Liver (tissue), 9 donors: ENCODE data around the gene TMEM184A. TPM values are rescaled to one million over a fixed set of nuclear protein-coding genes. Genes with fewer than 3 reads are reported as not detected.

Experiments used
- DNase-seq: peaks from one replicate; pipeline ENCODE4 v3.0.0-alpha.2; 2017; ENCODE audit warnings: low spot score
- H3K27ac ChIP-seq, 2 donors: one replicate each; pipeline ENCODE4 v1.7.0; 2013; ENCODE audit warnings: inconsistent platforms in 2 of 2, low read length in 2 of 2, control low read depth in 1 of 2, low read depth in 1 of 2, mild to moderate bottlenecking in 1 of 2
- H3K27me3 ChIP-seq, 4 donors: one replicate each; pipeline versions ENCODE4 v1.6.1 to v1.7.0; 2013; ENCODE audit warnings: low read length in 3 of 4, inconsistent platforms in 1 of 4, mild to moderate bottlenecking in 1 of 4, moderate library complexity in 1 of 4; ENCODE audit not compliant: control insufficient read depth in 4 of 4, insufficient read depth in 4 of 4
- H3K36me3 ChIP-seq, 4 donors: one replicate each; pipeline versions ENCODE4 v1.6.1 to v1.7.0; 2013; ENCODE audit warnings: low read length in 3 of 4, mild to moderate bottlenecking in 3 of 4, low read depth in 1 of 4, moderate library complexity in 1 of 4; ENCODE audit not compliant: control insufficient read depth in 4 of 4, insufficient read depth in 3 of 4
- H3K4me1 ChIP-seq, 4 donors: one replicate each; pipeline versions ENCODE4 v1.6.1 to v1.7.0; 2013; ENCODE audit warnings: low read length in 3 of 4, mild to moderate bottlenecking in 3 of 4, moderate library complexity in 1 of 4; ENCODE audit not compliant: control insufficient read depth in 4 of 4, insufficient read depth in 4 of 4
- H3K4me3 ChIP-seq, 3 donors: one replicate each; pipeline versions ENCODE4 v1.6.1 to v1.7.0; 2013; ENCODE audit warnings: low read length in 3 of 3, control low read depth in 1 of 3, low read depth in 1 of 3, mild to moderate bottlenecking in 1 of 3
- H3K9ac ChIP-seq, 2 donors: one replicate each; pipeline ENCODE4 v1.7.0; 2013; ENCODE audit warnings: low read length in 2 of 2, mild to moderate bottlenecking in 2 of 2, moderate library complexity in 2 of 2, control low read depth in 1 of 2, low read depth in 1 of 2
- H3K9me3 ChIP-seq, 4 donors: one replicate each; pipeline versions ENCODE4 v1.6.1 to v1.7.0; 2013; ENCODE audit warnings: low read length in 3 of 4; ENCODE audit not compliant: control insufficient read depth in 4 of 4
- ATF3 ChIP-seq: IDR thresholded peaks from 2 replicates; pipeline ENCODE4 v1.6.1; 2016; ENCODE audit warnings: antibody characterized with exemption
- CTCF ChIP-seq: fragments of 150-350 bp; IDR thresholded peaks from 2 replicates; pipeline ENCODE4 v1.5.1; 2017; ENCODE audit warnings: improper control_type of control experiment, low read depth, low read length; ENCODE audit not compliant: missing input control
- EGR1 ChIP-seq, 2 donors: IDR thresholded peaks; 2 replicates each; pipeline ENCODE4 v1.6.1; 2016 to 2018; ENCODE audit warnings: antibody characterized with exemption in 2 of 2, low read depth in 2 of 2
- FOXA1 ChIP-seq: IDR thresholded peaks from 2 replicates; pipeline ENCODE4 v1.6.1; 2016; ENCODE audit warnings: antibody characterized with exemption
- FOXA2 ChIP-seq: IDR thresholded peaks from 2 replicates; pipeline ENCODE4 v1.6.1; 2016; ENCODE audit warnings: antibody characterized with exemption
- HNF4A ChIP-seq, 2 donors: conservative IDR thresholded peaks; 2 replicates each; pipeline ENCODE4 v1.6.1; 2016; ENCODE audit warnings: antibody characterized with exemption in 2 of 2, mild to moderate bottlenecking in 2 of 2
- HNF4G ChIP-seq: IDR thresholded peaks from 2 replicates; pipeline ENCODE4 v1.6.1; 2016; ENCODE audit warnings: antibody characterized with exemption
- MAX ChIP-seq: IDR thresholded peaks from 2 replicates; pipeline ENCODE4 v1.6.1; 2016; ENCODE audit warnings: antibody characterized with exemption
- NR2F2 ChIP-seq: IDR thresholded peaks from 2 replicates; pipeline ENCODE4 v1.6.1; 2016; ENCODE audit warnings: antibody characterized with exemption
- RAD21 ChIP-seq, 2 donors: IDR thresholded peaks; 2 replicates each; pipeline ENCODE4 v1.6.1; 2016; ENCODE audit warnings: antibody characterized with exemption in 2 of 2, mild to moderate bottlenecking in 2 of 2
- REST ChIP-seq: IDR thresholded peaks from 2 replicates; pipeline ENCODE4 v1.6.1; 2016; ENCODE audit warnings: antibody characterized with exemption, mild to moderate bottlenecking
- RXRA ChIP-seq, 2 donors: IDR thresholded peaks; 2 replicates each; pipeline ENCODE4 v1.6.1; 2017 to 2018; ENCODE audit warnings: antibody characterized with exemption in 2 of 2, mild to moderate bottlenecking in 1 of 2
- SP1 ChIP-seq: IDR thresholded peaks from 2 replicates; pipeline ENCODE4 v1.6.1; 2018; ENCODE audit warnings: antibody characterized with exemption, mild to moderate bottlenecking
- TAF1 ChIP-seq: conservative IDR thresholded peaks from 2 replicates; pipeline ENCODE4 v1.6.1; 2016; ENCODE audit warnings: antibody characterized with exemption, mild to moderate bottlenecking
- YY1 ChIP-seq: IDR thresholded peaks from 2 replicates; pipeline ENCODE4 v1.6.1; 2016; ENCODE audit warnings: antibody characterized with exemption, mild to moderate bottlenecking
- ZBTB33 ChIP-seq: IDR thresholded peaks from 2 replicates; pipeline ENCODE4 v1.6.1; 2016; ENCODE audit warnings: antibody characterized with exemption
- WGBS: extraction: QIAGEN DNeasy Blood & Tissue Kit; methylation state at CpG from one replicate; pipeline ENCODE4 v1.1.7; 2013; 5-methylcytosine and 5-hydroxymethylcytosine counted together
- polyA plus RNA-seq, 2 donors: library from polyadenylated mRNA; stranded (reverse) in 1 of 2; unstranded in 1 of 2; fragments of 200-250 nt in 1 of 2; fragments of >200 nt in 1 of 2; fragmentation: Nextera tagmentation in 1 of 2; extraction: Ambion mirVana in 1 of 2; gene quantifications; one replicate each; pipeline versions ENCODE4 v1.2.1 to v1.2.3, GENCODE V29; 2013 to 2015
- total RNA-seq, 2 donors: library from RNA; depleted of rRNA; stranded (reverse); fragments of >200 nt; gene quantifications; one replicate each; pipeline ENCODE4 v1.2.3, GENCODE V29; 2014
- donor health status: healthy.
- donor health status: healthy.
- donor health status: healthy.
- donor health status: healthy.
- donor health status: healthy.

TMEM184A gene
- total and polyA plus RNA-seq, 4 donors: 1.6 to 12.6 (median 11.4) TPM

GRCh38 chr7:1540776-1541271, 15.2 kb downstream of the TMEM184A start:
- peaks cover 4 to 15% (median 9%) of the 10 kb centered on the region in 4 donors for H3K36me3 ChIP-seq
- H3K4me3 ChIP-seq: no peak overlapping the region
- WGBS: 95% methylated on average over 31 of the region's 31 CpGs
- no peak for DNase-seq
- H3K4me1 ChIP-seq: peaks cover 5 to 15% (median 10%) of the 10 kb centered on the region in 4 donors
- TF ChIP-seq FOXA2: no peak
- TF ChIP-seq RAD21 (IDR thresholded peaks at IDR 0.05): no peak
- TF ChIP-seq SP1: no peak
- no peak for TF ChIP-seq TAF1
- no peak for TF ChIP-seq ZBTB33
- TF ChIP-seq ATF3: no peak
- TF ChIP-seq HNF4G: no peak
- TF ChIP-seq REST: no peak
- TF ChIP-seq YY1: no peak
- TF ChIP-seq EGR1 (IDR thresholded peaks at IDR 0.05; ENCODE audit: low read depth in 2 of 2): no peak
- no peak for TF ChIP-seq MAX
- no peak for TF ChIP-seq CTCF
- H3K9ac ChIP-seq: no peak overlapping the region
- H3K9me3 ChIP-seq: no peaks in the 10 kb centered on the region
- H3K27me3 ChIP-seq: no peaks in the 10 kb centered on the region
- no peak overlapping the region for H3K27ac ChIP-seq

GRCh38 chr7:1539882-1540775, 15.9 kb downstream of the TMEM184A start:
- peaks cover 4 to 15% (median 9%) of the 10 kb centered on the region in 4 donors for H3K36me3 ChIP-seq
- H3K9me3 ChIP-seq: no peaks in the 10 kb centered on the region
- H3K4me3 ChIP-seq: no peak overlapping the region
- no peak overlapping the region for H3K9ac ChIP-seq
- WGBS: 97% methylated on average over 73 of the region's 73 CpGs
- TF ChIP-seq FOXA2 (no peak), HNF4G (no peak), EGR1 (IDR thresholded peaks at IDR 0.05; ENCODE audit: low read depth in 2 of 2) (no peak), MAX (no peak), NR2F2 (no peak), ZBTB33 (no peak), FOXA1 (no peak), RXRA (IDR thresholded peaks at IDR 0.05) (no peak), RAD21 (IDR thresholded peaks at IDR 0.05) (no peak), CTCF (no peak), SP1 (no peak), HNF4A (conservative IDR thresholded peaks at IDR 0.05) (no peak)
- H3K27me3 ChIP-seq: no peaks in the 10 kb centered on the region
- no peak for DNase-seq
- no peak overlapping the region for H3K27ac ChIP-seq
- peaks cover 6 to 15% (median 12%) of the 10 kb centered on the region in 4 donors for H3K4me1 ChIP-seq
